Fibroblast of lung (primary cell): Measurements from ENCODE around the gene UCN2. TPM values are rescaled to one million over a fixed set of nuclear protein-coding genes. Genes with fewer than 3 reads are reported as not detected.

Source experiments
- DNase-seq, 2 donors: peaks; one replicate each; pipeline versions ENCODE4 v3.0.0 to v3.0.0-alpha.2; 2010; ENCODE audit warnings: low read depth in 2 of 2
- H2AFZ ChIP-seq: 2 replicates; pipeline ENCODE4 v1.5.1; 2012; ENCODE audit warnings: low read length, control low read depth, inconsistent platforms
- H3K27ac ChIP-seq: 2 replicates; pipeline ENCODE4 v1.5.1; 2011; ENCODE audit warnings: low read length, control low read depth; ENCODE audit not compliant: insufficient read depth
- H3K27me3 ChIP-seq: 2 replicates; pipeline ENCODE4 v1.5.1; 2011; ENCODE audit warnings: mild to moderate bottlenecking, low read length; ENCODE audit not compliant: control insufficient read depth, insufficient read depth
- H3K36me3 ChIP-seq: 2 replicates; pipeline ENCODE4 v1.5.1; 2011; ENCODE audit warnings: low read length; ENCODE audit not compliant: control insufficient read depth, insufficient read depth
- H3K4me1 ChIP-seq: 2 replicates; pipeline ENCODE4 v1.5.1; 2011; ENCODE audit warnings: low read length; ENCODE audit not compliant: control insufficient read depth, insufficient read depth; ENCODE audit errors: extremely low read depth
- H3K4me2 ChIP-seq: 2 replicates; pipeline ENCODE4 v1.5.1; 2011; ENCODE audit warnings: low read length, control low read depth; ENCODE audit not compliant: insufficient read depth; ENCODE audit errors: extremely low read depth
- H3K4me3 ChIP-seq, 4 experiments: fragments of 200-600 bp in 1 of 4; sonication (generic) in 1 of 4; replicated peaks in 1 of 4; 2 replicates each; pipeline ENCODE4 v1.5.1; 2011 to 2016; ENCODE audit warnings: low read length in 4 of 4, low read depth in 3 of 4, mild to moderate bottlenecking in 3 of 4, control low read depth in 2 of 4, inconsistent platforms in 1 of 4, mixed read lengths in 1 of 4; ENCODE audit not compliant: insufficient read depth in 1 of 4; ENCODE audit errors: control extremely low read depth in 1 of 4
- H3K79me2 ChIP-seq: 2 replicates; pipeline ENCODE4 v1.5.1; 2012; ENCODE audit warnings: mild to moderate bottlenecking, low read length, inconsistent platforms; ENCODE audit not compliant: control insufficient read depth, insufficient read depth
- H3K9ac ChIP-seq: 2 replicates; pipeline ENCODE4 v1.5.1; 2011; ENCODE audit warnings: mild to moderate bottlenecking, low read length, control low read depth; ENCODE audit not compliant: insufficient read depth
- H3K9me3 ChIP-seq: 2 replicates; pipeline ENCODE4 v1.5.1; 2012; ENCODE audit warnings: low read depth, low read length; ENCODE audit not compliant: control insufficient read depth, insufficient read depth
- H4K20me1 ChIP-seq: 2 replicates; pipeline ENCODE4 v1.5.1; 2011; ENCODE audit warnings: low read length; ENCODE audit not compliant: control insufficient read depth, insufficient read depth; ENCODE audit errors: extremely low read depth
- CTCF ChIP-seq, 2 donors: IDR thresholded peaks in 1 of 2; conservative IDR thresholded peaks in 1 of 2; 1 replicate in 1 of 2; 2 replicates in 1 of 2; pipeline ENCODE4 v1.5.1; 2011 to 2012; ENCODE audit warnings: low read length in 2 of 2, control low read depth in 1 of 2, inconsistent platforms in 1 of 2, low read depth in 1 of 2, mild to moderate bottlenecking in 1 of 2
- EZH2 ChIP-seq: IDR thresholded peaks from 2 replicates; pipeline ENCODE4 v1.5.1; 2012; ENCODE audit warnings: low read length, control low read depth, mild to moderate bottlenecking; ENCODE audit errors: missing control alignments
- polyA plus RNA-seq, 2 donors: library from polyadenylated mRNA; depleted of rRNA in 1 of 2; stranded (reverse) in 1 of 2; unstranded in 1 of 2; fragments of >200 nt; gene quantifications; 2 replicates each; pipeline ENCODE4 v1.2.1, GENCODE V29; 2011 to 2012; ENCODE audit warnings: missing spikeins in 1 of 2
- total RNA-seq: library from RNA; depleted of rRNA; stranded (reverse); fragments of >200 nt; gene quantifications from 2 replicates; pipeline ENCODE4 v1.2.1, GENCODE V29; 2014

UCN2 gene
- total and polyA plus RNA-seq, 2 donors (not counting 1 experiment from before 2014, with no cell fraction given), result 0.07 to 0.66 TPM

- Histone ChIP-seq H3K9me3 (no peaks in the 10 kb centered on the region), H3K4me3 (no peak overlapping the region), H4K20me1 (no peaks in the 10 kb centered on the region), H3K9ac (no peak overlapping the region), H3K4me2 (no peak overlapping the region), H3K27ac (no peak overlapping the region), H3K79me2 (peaks cover 19% of the 10 kb centered on the region), H3K4me1 (peaks cover 2% of the 10 kb centered on the region), H3K27me3 (no peaks in the 10 kb centered on the region), H2AFZ (no peak overlapping the region), H3K36me3 (peaks cover 25% of the 10 kb centered on the region)
- TF ChIP-seq EZH2, result no peak
- no peak for TF ChIP-seq CTCF (conservative IDR thresholded peaks at IDR 0.05 in 1 of 2, IDR thresholded peaks at IDR 0.05 in 1 of 2; ENCODE audit: low read depth in 1 of 2, low read length in 2 of 2)
- no peak for DNase-seq
These were observed 43.9 kb upstream of the UCN2 start for GRCh38 chr3:48607519-48607918.

GRCh38 chr3:48601622-48601994 lies 38.0 kb upstream of the UCN2 start:
- H3K36me3 ChIP-seq, result peaks cover 50% of the 10 kb centered on the region
- H2AFZ ChIP-seq, result no peak overlapping the region
- H3K27ac ChIP-seq, result no peak overlapping the region
- DNase-seq, result no peak
- no peak overlapping the region for H3K4me3 ChIP-seq
- H3K9ac ChIP-seq, result no peak overlapping the region
- no peaks in the 10 kb centered on the region for H3K27me3 ChIP-seq
- H4K20me1 ChIP-seq, result no peaks in the 10 kb centered on the region
- TF ChIP-seq CTCF (conservative IDR thresholded peaks at IDR 0.05 in 1 of 2, IDR thresholded peaks at IDR 0.05 in 1 of 2; ENCODE audit: low read depth in 1 of 2, low read length in 2 of 2) (no peak), EZH2 (no peak)
- H3K4me2 ChIP-seq, result no peak overlapping the region
- peaks cover 28% of the 10 kb centered on the region for H3K4me1 ChIP-seq
- no peaks in the 10 kb centered on the region for H3K79me2 ChIP-seq
- no peaks in the 10 kb centered on the region for H3K9me3 ChIP-seq

- Histone ChIP-seq H3K4me3 (no peak overlapping the region), H3K4me2 (no peak overlapping the region), H4K20me1 (no peaks in the 10 kb centered on the region), H2AFZ (no peak overlapping the region), H3K27me3 (no peaks in the 10 kb centered on the region), H3K79me2 (no peaks in the 10 kb centered on the region), H3K9me3 (no peaks in the 10 kb centered on the region), H3K4me1 (peaks cover 30% of the 10 kb centered on the region), H3K9ac (no peak overlapping the region), H3K36me3 (peaks cover 50% of the 10 kb centered on the region), H3K27ac (no peak overlapping the region)
- TF ChIP-seq EZH2 (no peak), CTCF (conservative IDR thresholded peaks at IDR 0.05 in 1 of 2, IDR thresholded peaks at IDR 0.05 in 1 of 2; ENCODE audit: low read depth in 1 of 2, low read length in 2 of 2) (no peak)
- DNase-seq, result no peak
These were observed 37.4 kb upstream of the UCN2 start for GRCh38 chr3:48600711-48601621.
